Measurements from ENCODE around the gene ZMIZ2. TPM values are rescaled to one million over a fixed set of nuclear protein-coding genes. Genes with fewer than 3 reads are reported as not detected.

Gene ZMIZ2
- total and polyA plus RNA-seq, 9 of the 15 experiments (the other 6 are each of a cell fraction or from before 2014, with no cell fraction given) = 0.13 to 40.3 (median 4.9) TPM

- FAIRE-seq = no peak
- no TSS peak for BruUV-seq (replicated peaks)
- no peak overlapping the region for H2AFZ ChIP-seq (ENCODE audit: low read depth, low read length)
- no peak for ATAC-seq
- no peak overlapping the region for H3K4me3 ChIP-seq
- no peaks in the 10 kb centered on the region for H3K9me3 ChIP-seq (replicated peaks; ENCODE audit: control insufficient read depth, insufficient read depth, low read depth, low read length)
- no peaks in the 10 kb centered on the region for H3K27me3 ChIP-seq (ENCODE audit: control insufficient read depth in 2 of 2, insufficient read depth in 2 of 2, low read length in 2 of 2)
- no peak overlapping the region for H3K27ac ChIP-seq (ENCODE audit: extremely low read depth, low read depth, low read length)
- H3K9ac ChIP-seq (ENCODE audit: insufficient read depth in 1 of 2, low read depth in 2 of 2, low read length in 2 of 2) = no peak overlapping the region
- CTCF ChIA-PET (ENCODE audit: low intra/inter-chr PET ratio) = no interaction called here
- H3K36me3 ChIP-seq (ENCODE audit: control insufficient read depth, insufficient read depth, low read length) = peaks cover 6% of the 10 kb centered on the region; the same call in 2 of the 3 replicates
- H3K4me2 ChIP-seq (ENCODE audit: insufficient read depth, low read length) = no peak overlapping the region
- TF ChIP-seq ZNF124 (CRISPR knock-in tag; IDR thresholded peaks at IDR 0.05) (no peak), CHD7 (IDR thresholded peaks at IDR 0.05; ENCODE audit: low read depth, low read length) (no peak), RFX7 (CRISPR knock-in tag; IDR thresholded peaks at IDR 0.05) (no peak), ZNF217 (CRISPR knock-in tag; IDR thresholded peaks at IDR 0.05) (no peak), THRAP3 (IDR thresholded peaks at IDR 0.05; ENCODE audit: borderline replicate concordance) (no peak), TCFL5 (CRISPR knock-in tag; conservative IDR thresholded peaks at IDR 0.05) (no peak)
- H3K9me1 ChIP-seq (ENCODE audit: control insufficient read depth, insufficient read depth, low read length) = peaks cover 5% of the 10 kb centered on the region
- WGBS (ENCODE audit: insufficient coverage, low coverage, missing lambda C conversion rate) = 19% methylated on average over 6 of the region's 6 CpGs
- no peak for DNase-seq (ENCODE audit: extremely low read depth in 1 of 4, low spot score in 3 of 4)
- no peaks in the 10 kb centered on the region for H4K20me1 ChIP-seq (replicated peaks; ENCODE audit: control insufficient read depth, insufficient read depth, low read length)
- intact Hi-C loops (cut with micrococcal nuclease) = no loop called here
- POLR2A ChIA-PET = interaction anchor here (0.6 to 1.3 kb wide), 4 partner anchors 25 to 195 kb away, joined by 3 to 4 read pairs (median 3); no protein-coding TSS in a partner anchor
- no peaks in the 10 kb centered on the region for H3K79me2 ChIP-seq (ENCODE audit: control insufficient read depth, insufficient read depth, low read length)
- H3K4me1 ChIP-seq (replicated peaks in 1 of 2; ENCODE audit: control insufficient read depth in 2 of 2, insufficient read depth in 2 of 2, low read length in 2 of 2) = peaks cover 13 to 18% of the 10 kb centered on the region in 2 experiments
- in situ Hi-C loops (cut with MboI) = no loop called here
Measured at GRCh38 chr7:44772440-44772839, 23.8 kb downstream of the ZMIZ2 start.
